ENCODE measurements around the gene ORAI3. TPM values are rescaled to one million over a fixed set of nuclear protein-coding genes. Genes with fewer than 3 reads are reported as not detected.

ORAI3 gene
- total RNA-seq, 6 experiments from 2014 or later = 27.7 to 56.6 (median 31.6) TPM

DNA sequence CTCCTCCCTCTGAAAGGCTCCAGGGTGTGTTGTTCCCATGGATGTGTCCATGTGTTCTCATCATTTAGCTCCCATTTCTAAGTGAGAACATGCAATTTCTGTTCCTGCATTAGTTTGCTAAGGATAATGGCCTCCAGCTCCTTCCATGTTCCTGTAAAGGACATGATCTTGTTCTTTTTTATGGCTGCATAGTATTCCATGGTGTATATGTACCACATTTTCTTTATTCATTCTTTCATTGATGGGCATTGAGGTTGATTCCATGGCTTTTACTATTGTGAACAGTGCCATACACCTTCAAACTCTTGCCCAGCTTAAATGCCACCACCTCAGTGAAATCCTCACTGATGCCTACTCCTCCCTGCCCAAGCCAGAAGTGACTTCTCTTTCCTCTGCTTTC, 4.5 kb upstream of the ORAI3 start:
- intact Hi-C loops (cut with DNase I) = no loop called here
- peaks cover 0 to 7% (median 0%) of the 10 kb centered on the region in 4 donors for H3K4me1 ChIP-seq
- no peak for TF ChIP-seq POLR2A (IDR thresholded peaks at IDR 0.05)
- TF ChIP-seq, protein P1, sequence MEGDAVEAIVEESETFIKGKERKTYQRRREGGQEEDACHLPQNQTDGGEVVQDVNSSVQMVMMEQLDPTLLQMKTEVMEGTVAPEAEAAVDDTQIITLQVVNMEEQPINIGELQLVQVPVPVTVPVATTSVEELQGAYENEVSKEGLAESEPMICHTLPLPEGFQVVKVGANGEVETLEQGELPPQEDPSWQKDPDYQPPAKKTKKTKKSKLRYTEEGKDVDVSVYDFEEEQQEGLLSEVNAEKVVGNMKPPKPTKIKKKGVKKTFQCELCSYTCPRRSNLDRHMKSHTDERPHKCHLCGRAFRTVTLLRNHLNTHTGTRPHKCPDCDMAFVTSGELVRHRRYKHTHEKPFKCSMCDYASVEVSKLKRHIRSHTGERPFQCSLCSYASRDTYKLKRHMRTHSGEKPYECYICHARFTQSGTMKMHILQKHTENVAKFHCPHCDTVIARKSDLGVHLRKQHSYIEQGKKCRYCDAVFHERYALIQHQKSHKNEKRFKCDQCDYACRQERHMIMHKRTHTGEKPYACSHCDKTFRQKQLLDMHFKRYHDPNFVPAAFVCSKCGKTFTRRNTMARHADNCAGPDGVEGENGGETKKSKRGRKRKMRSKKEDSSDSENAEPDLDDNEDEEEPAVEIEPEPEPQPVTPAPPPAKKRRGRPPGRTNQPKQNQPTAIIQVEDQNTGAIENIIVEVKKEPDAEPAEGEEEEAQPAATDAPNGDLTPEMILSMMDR (IDR thresholded peaks at IDR 0.05) = no peak
- H3K4me3 ChIP-seq = no peak overlapping the region
- H3K9me3 ChIP-seq = no peaks in the 10 kb centered on the region
- no peak for DNase-seq
- H3K27me3 ChIP-seq = no peaks in the 10 kb centered on the region
- no peak overlapping the region for H3K27ac ChIP-seq
- no peaks in the 10 kb centered on the region for H3K36me3 ChIP-seq
- ATAC-seq = no peak

DNA sequence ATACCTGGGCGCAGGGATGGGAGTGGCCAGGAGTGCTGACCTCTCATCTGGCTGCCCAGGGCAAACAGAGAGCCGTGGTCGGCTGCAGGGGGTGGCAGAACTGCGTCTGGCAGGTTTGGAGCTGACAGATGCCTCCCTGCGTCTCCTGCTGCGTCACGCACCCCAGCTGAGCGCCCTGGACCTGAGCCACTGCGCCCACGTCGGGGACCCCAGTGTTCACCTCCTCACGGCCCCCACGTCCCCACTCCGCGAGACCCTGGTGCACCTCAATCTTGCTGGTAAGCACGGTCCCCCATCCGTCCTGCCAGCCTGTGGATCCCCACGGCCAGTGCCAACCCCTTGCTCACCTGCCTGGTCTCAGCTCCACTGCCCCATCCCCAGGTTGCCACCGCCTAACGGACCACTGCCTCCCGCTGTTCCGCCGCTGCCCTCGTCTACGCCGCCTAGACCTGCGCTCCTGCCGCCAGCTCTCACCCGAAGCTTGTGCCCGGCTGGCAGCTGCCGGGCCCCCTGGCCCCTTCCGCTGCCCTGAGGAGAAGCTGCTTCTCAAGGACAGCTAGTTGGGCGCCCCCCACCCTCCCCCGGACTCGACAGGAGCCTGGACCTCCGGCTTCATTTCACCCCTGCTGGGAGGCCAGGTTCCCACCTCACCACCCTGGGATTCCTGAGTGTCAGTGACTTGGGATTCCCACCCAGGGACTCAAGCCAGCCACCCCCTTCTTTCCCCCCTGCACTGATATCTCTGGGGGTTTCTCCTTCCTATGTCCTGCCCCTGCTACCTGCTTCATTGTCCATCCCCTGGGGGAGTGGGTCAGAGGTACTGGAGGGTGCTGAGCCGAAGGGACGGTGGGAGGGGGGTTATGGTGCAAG, 2.0 kb upstream of the ORAI3 start:
- TF ChIP-seq POLR2A (IDR thresholded peaks at IDR 0.05) = no peak
- TF ChIP-seq, protein P1 (IDR thresholded peaks at IDR 0.05) = no peak
- Histone ChIP-seq H3K27ac (no peak overlapping the region), H3K9me3 (no peaks in the 10 kb centered on the region), H3K4me3 (no peak overlapping the region), H3K36me3 (no peaks in the 10 kb centered on the region), H3K4me1 (peaks cover 0 to 22% (median 7%) of the 10 kb centered on the region in 4 donors), H3K27me3 (no peaks in the 10 kb centered on the region)
- 75% methylated on average over 3 of the region's 38 CpGs for WGBS (ENCODE audit: insufficient coverage, low coverage, low lambda C conversion rate, missing lambda C conversion rate)
- peak in 1 of 3 donors; percentile 38 for DNase-seq
- ATAC-seq = no peak
- intact Hi-C loops (cut with DNase I) = no loop called here

DNA sequence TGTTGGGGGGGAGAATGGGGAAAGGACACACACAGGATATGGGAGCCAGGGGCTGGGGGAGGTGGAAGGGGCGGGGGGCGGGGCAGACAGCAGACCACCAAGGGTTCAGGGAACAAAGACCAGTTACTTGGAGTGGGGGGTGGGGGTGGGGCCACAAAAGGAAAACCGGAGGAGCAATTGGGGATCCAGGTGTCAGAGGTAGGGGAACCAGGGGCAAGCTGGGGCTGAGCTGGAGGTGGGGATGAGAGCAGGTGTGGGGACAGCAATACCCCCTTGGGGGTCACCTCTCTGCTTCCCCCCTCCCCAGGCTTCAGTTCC, 1.4 kb upstream of the ORAI3 start:
- Histone ChIP-seq H3K4me3 (no peak overlapping the region), H3K27ac (no peak overlapping the region), H3K4me1 (peaks cover 0 to 22% (median 10%) of the 10 kb centered on the region in 4 donors), H3K9me3 (no peaks in the 10 kb centered on the region), H3K27me3 (no peaks in the 10 kb centered on the region), H3K36me3 (no peaks in the 10 kb centered on the region)
- WGBS (ENCODE audit: insufficient coverage, low coverage, low lambda C conversion rate, missing lambda C conversion rate) = 91% methylated on average over 3 of the region's 3 CpGs
- no peak for TF ChIP-seq POLR2A (IDR thresholded peaks at IDR 0.05)
- TF ChIP-seq, protein P1 (IDR thresholded peaks at IDR 0.05) = no peak
- ATAC-seq (no peak), DNase-seq (no peak)
- intact Hi-C loops (cut with DNase I) = no loop called here

DNA sequence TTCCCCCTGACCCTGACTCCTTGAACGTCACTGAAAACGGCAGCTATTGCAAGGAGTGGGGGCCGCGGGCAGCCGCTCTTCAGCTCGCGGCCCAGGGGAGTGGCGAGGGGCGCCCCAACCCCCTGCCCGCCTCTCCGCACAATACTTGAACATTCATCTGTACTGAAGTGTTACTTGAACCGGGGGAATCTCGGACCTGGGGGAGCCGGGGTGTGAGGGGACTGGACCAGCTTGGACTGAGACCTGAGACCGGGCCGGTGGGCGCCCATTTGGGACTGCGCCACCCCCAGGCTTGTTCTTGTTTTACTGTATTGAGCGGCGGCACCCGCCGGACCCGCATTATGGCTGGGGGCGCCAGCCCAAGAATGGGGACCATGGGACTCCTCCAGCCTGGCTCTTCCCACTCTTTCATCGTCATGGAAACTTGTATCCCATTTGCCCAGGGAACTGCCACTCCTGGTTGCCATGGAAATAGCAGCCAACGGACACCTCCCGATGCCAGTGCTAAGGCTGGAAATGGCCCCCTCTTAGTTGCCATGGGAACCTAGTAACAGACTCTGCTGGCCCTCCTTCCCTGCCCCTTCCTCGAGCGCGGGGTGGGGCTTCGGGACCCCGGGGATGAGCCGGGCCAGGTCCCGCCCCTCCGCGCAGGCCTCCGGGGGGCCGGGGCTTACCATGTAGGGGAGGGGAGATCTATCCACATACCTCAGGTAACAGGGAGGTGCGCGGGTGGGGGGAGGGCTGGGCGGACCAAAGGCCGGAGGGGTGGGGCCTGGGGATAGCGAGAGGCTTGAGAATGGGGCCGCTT, 805 bp upstream of the ORAI3 start:
- Histone ChIP-seq H3K36me3 (no peaks in the 10 kb centered on the region), H3K27ac (peak overlapping the region; percentile 94 to 96 (median 96)), H3K9me3 (no peaks in the 10 kb centered on the region), H3K4me3 (peak overlapping the region; percentile 94 to 96 (median 95)), H3K27me3 (no peaks in the 10 kb centered on the region), H3K4me1 (peaks cover 0 to 28% (median 13%) of the 10 kb centered on the region in 4 donors)
- TF ChIP-seq, protein P1 (IDR thresholded peaks at IDR 0.05) = no peak
- TF ChIP-seq POLR2A (IDR thresholded peaks at IDR 0.05) = no peak
- WGBS (ENCODE audit: insufficient coverage, low coverage, low lambda C conversion rate, missing lambda C conversion rate) = 49% methylated on average over 10 of the region's 44 CpGs
- DNase-seq (peak; percentile 79 to 92 (median 89)), ATAC-seq (peak; percentile 35 to 62 (median 44))
- intact Hi-C loops (cut with DNase I) = no loop called here
